Stimulated activated naive CD8-positive, alpha-beta T cell treated with anti-CD3 and anti-CD28 coated beads, Interleukin-15, amount 100 ng/mL, for 72 hours (primary cell): ENCODE data around the gene SLC26A3.

Source experiments
- ATAC-seq: fragments of 150-1000 bp; cut with Tn5 transposase; 2 replicates; pipeline ENCODE4 v1.10.0; 2021; ENCODE audit warnings: mild to moderate bottlenecking, moderate library complexity
- DNase-seq, 2 donors: peaks; one replicate each; pipeline ENCODE4 v3.0.0; 2021 to 2022
- H3K27ac Mint-ChIP-seq, 2 donors: one replicate each; pipeline ENCODE4 v1.8.0; 2022; ENCODE audit warnings: mild to moderate bottlenecking in 2 of 2, mixed read lengths in 2 of 2, moderate library complexity in 2 of 2
- H3K27me3 Mint-ChIP-seq: one replicate; pipeline ENCODE4 v1.8.0; 2022; ENCODE audit warnings: mixed read lengths
- H3K4me1 Mint-ChIP-seq: one replicate; pipeline ENCODE4 v1.8.0; 2022; ENCODE audit warnings: mild to moderate bottlenecking, mixed read lengths
- H3K4me3 Mint-ChIP-seq, 2 donors: one replicate each; pipeline ENCODE4 v1.8.0; 2022; ENCODE audit warnings: mild to moderate bottlenecking in 2 of 2, mixed read lengths in 2 of 2, moderate library complexity in 1 of 2
- H3K9me3 Mint-ChIP-seq, 2 donors: one replicate each; pipeline ENCODE4 v1.8.0; 2022; ENCODE audit warnings: mixed read lengths in 2 of 2

SLC26A3 gene

DNA sequence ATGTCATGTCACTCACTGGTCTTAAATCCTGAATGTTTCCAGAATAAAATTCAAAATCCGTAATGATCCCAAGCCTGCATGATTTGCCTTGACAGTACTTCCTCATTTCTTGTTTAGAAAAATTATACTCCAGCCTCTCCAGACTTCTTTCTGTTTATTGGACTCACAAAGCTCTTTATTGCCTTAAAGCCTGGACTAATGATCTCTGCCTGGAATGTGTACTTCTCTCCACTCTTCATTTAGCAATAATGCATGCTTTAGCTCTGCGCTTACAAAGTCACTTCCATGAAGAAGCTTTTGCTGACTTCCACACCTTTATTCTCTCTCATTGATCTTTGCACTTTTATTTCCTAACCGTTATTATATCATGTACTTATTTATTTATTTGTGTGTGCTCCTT, 27.4 kb upstream of the SLC26A3 start:
- H3K9me3 Mint-ChIP-seq = no peaks in the 10 kb centered on the region
- ATAC-seq = no peak
- no peak for DNase-seq
- no peaks in the 10 kb centered on the region for H3K4me1 Mint-ChIP-seq
- H3K27me3 Mint-ChIP-seq = peaks cover 16% of the 10 kb centered on the region
- H3K4me3 Mint-ChIP-seq = no peak overlapping the region
- H3K27ac Mint-ChIP-seq = no peak overlapping the region

DNA sequence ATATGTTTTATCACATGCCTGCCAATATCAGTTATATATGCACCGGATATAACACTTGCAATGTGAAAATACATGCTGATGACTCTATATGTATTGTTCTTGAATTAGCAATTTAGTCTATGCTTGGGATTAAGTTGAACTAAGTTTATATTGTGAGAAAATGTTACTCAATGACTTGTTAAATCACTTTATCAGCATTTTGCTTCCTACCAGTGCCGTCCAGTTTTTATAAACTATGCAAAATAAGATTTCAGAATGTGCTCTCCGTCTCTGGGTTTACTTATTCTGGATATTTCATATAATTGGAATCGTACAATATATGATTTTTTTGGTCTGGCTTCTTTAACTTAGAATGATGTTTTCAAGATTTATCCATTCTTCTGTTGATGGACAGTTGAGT, 25.5 kb upstream of the SLC26A3 start:
- H3K9me3 Mint-ChIP-seq = no peaks in the 10 kb centered on the region
- DNase-seq (no peak), ATAC-seq (no peak)
- H3K4me3 Mint-ChIP-seq = no peak overlapping the region
- H3K27ac Mint-ChIP-seq = no peak overlapping the region
- no peaks in the 10 kb centered on the region for H3K4me1 Mint-ChIP-seq
- H3K27me3 Mint-ChIP-seq = peaks cover 16% of the 10 kb centered on the region

DNA sequence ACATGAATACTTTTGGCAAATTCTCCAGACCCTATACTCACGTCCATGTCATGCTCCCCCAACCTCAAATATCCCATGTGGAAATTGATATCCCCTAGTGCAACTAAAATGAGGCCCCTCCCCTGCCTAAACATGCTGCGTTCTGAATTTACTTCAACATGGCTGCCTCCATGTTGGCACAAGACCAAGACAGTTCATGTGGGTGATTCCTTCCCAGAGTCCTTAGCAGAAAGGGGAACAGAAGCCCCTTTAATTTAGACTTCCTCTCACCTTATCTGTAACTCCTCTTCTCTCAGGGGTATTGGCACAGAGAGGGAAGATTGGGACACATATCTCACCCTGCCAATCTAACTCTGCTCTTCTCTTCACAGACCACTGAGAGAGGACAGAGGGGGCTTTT, 24.5 kb upstream of the SLC26A3 start:
- Mint-ChIP-seq H3K27me3 (peaks cover 16% of the 10 kb centered on the region), H3K9me3 (no peaks in the 10 kb centered on the region), H3K4me3 (no peak overlapping the region), H3K27ac (no peak overlapping the region), H3K4me1 (no peaks in the 10 kb centered on the region)
- ATAC-seq (no peak), DNase-seq (no peak)

DNA sequence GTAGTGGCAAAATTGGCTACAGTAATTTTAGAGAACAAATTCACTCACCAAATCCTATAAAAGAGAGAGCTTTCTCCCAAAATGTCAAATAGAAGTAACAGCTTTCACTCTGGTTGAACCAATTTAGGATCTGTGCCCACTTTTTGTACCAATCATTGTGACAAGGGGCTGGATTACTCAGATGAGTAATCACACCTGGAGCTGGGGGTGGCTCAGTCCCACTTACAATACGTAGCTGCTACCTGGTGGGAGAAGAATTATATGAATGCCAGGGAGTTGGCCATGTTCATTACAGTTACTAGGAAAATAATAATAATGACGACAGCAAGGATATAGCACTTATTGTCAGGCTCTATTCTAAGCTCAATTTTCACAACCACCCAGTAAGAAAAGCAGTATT, 23.4 kb upstream of the SLC26A3 start:
- Mint-ChIP-seq H3K4me1 (no peaks in the 10 kb centered on the region), H3K9me3 (no peaks in the 10 kb centered on the region), H3K27ac (no peak overlapping the region), H3K4me3 (no peak overlapping the region), H3K27me3 (peaks cover 13% of the 10 kb centered on the region)
- no peak for ATAC-seq
- DNase-seq = no peak

DNA sequence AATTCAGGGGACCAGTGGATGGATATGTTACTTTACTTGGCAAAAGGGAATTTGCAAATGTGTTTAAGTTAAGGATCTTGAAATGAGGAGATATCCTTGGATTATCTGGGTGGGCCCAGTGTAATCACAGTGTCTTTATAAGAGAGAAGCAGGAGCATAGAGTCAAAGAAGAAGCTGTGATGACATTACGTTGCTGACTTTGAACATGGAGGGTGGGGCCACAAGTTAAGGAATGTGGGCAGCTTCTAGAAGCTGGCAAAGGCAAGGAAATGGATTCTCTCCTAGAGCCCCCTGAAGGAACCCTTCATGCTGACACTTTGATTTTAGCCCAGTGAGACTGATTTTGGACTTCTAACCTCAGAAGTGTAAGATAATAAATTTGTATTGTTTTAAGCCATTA, 21.8 kb upstream of the SLC26A3 start:
- ATAC-seq = no peak
- Mint-ChIP-seq H3K9me3 (no peaks in the 10 kb centered on the region), H3K4me3 (no peak overlapping the region), H3K27ac (no peak overlapping the region), H3K27me3 (no peaks in the 10 kb centered on the region), H3K4me1 (no peaks in the 10 kb centered on the region)
- DNase-seq = no peak

DNA sequence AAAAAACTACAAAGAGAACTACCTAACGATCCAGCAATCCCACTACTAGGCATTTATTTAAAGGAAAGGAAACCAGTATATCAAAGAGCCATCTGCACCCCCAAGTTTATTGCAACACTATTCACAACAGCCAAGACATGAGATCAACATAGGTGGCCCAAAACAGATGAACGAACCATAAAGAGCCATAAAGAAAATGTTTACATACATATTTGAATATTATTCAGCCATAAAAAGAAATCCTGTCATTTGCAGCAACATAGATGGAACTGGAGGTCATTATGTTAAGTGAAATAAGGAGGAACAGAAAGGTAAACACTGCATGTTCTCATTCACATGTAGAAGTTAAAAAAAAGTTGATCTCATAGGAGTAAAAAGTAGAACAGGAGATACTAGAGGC, 15.6 kb upstream of the SLC26A3 start:
- H3K27me3 Mint-ChIP-seq = no peaks in the 10 kb centered on the region
- DNase-seq = no peak
- H3K27ac Mint-ChIP-seq = no peak overlapping the region
- no peak overlapping the region for H3K4me3 Mint-ChIP-seq
- no peaks in the 10 kb centered on the region for H3K9me3 Mint-ChIP-seq
- no peak for ATAC-seq
- H3K4me1 Mint-ChIP-seq = peaks cover 27% of the 10 kb centered on the region

DNA sequence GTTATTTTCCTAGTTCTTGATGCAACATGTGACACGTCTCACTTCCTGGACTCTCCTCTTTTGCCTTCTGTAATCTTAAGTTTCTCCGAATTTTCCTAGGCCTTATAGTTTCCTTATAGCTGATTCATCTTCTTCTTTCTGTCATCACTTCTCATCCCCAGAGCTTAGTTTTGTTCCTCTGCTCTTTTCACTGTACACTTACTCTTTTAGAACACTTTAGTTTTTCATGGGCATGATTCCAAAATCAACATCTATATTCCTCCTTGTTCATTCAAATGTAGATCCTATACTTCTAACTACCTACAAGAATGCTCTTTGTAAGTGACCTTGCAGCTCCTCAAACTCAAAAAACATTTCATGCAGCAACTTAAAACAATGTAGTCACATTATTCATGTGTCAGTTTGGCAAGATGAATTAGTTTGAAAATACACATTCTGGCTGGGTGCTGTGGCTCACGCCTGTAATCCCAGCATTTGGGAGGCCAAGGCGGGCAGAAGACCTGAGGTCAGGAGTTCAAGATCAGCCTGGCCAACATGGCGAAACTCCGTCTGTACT, 13.1 kb upstream of the SLC26A3 start:
- H3K27me3 Mint-ChIP-seq = no peaks in the 10 kb centered on the region
- H3K9me3 Mint-ChIP-seq = no peaks in the 10 kb centered on the region
- H3K27ac Mint-ChIP-seq = peak overlapping the region; percentile 8 to 93
- ATAC-seq (no peak), DNase-seq (no peak)
- peak overlapping the region; percentile 1 to 60 for H3K4me3 Mint-ChIP-seq
- peaks cover 32% of the 10 kb centered on the region for H3K4me1 Mint-ChIP-seq

DNA sequence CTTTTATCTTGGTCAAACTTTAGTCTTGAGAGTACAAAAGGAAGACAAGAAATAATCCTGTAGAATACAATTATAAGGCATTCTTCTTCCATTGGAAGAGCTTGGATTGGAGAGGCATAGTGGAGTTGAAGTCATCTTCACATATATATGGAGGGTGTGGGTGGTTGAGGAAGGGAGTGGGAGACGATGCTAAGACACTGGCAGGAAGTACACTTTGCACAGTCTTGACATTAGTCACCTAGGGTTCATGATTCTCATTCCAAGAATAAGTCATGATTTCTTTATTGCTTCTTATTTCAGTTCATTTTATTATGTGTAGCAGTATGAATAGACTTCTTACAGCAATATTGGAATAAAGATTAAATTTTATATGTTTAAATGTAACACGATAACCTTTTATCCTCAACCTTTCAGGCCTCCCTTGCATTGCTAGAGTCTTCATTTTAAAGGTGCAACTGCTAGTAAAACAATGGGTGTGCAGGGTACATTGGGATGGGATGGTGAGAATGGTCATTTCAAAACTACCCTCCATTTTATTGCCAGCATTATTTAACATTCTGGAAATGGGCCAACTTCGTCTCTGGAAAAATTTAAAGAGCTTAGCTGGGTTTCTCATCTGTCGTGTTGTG, 12.3 kb upstream of the SLC26A3 start:
- Mint-ChIP-seq H3K27me3 (no peaks in the 10 kb centered on the region), H3K9me3 (no peaks in the 10 kb centered on the region), H3K4me3 (peak overlapping the region; percentile 14 to 35), H3K4me1 (peaks cover 32% of the 10 kb centered on the region), H3K27ac (peak overlapping the region; percentile 5 to 95)
- DNase-seq (peak in 1 of 2 donors; percentile 40), ATAC-seq (peak; percentile 96)

DNA sequence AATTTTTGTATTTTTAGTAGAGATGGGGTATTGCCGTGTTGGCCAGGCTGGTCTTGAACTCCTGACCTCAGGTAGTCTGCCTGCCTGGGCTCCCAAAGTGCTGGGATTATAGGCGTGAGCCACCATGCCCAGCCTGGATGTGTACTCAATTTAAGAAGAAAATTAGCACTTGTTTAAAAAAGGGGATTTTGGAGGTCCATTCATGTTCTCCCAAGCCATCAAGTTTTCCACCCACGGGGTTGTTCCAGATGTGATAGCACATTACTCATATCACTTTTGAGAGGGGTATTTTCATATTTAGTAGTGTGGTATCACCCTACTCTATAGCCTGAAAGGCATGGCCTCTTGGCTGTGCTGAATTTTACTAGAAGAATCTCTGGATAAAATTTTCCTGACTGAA, 10.5 kb upstream of the SLC26A3 start:
- no peaks in the 10 kb centered on the region for H3K27me3 Mint-ChIP-seq
- H3K4me3 Mint-ChIP-seq = peak overlapping the region; percentile 34 to 55
- ATAC-seq (peak; percentile 86), DNase-seq (peak; percentile 10 to 59)
- H3K9me3 Mint-ChIP-seq = no peaks in the 10 kb centered on the region
- H3K27ac Mint-ChIP-seq = peak overlapping the region in 1 of 2 donors; percentile 79
- H3K4me1 Mint-ChIP-seq = peaks cover 32% of the 10 kb centered on the region

DNA sequence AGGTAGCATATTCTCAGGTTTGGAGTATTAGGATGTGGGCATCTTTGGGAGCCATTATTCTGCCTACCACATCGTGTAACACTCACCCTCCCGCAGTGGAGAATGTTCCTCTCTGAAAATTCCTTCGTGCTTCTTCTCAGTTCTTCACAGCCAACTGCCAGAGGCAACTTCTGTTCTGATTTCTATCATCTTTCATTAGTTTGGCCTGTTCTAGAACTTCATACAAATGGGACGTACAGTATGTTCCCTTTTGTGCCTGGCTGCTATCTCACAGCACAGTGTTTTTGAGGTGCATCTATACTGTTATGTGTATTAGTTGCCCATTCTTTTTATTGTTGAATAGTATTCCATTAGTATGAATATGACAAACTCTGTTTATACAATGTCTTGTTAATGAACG, 8.9 kb upstream of the SLC26A3 start:
- H3K27ac Mint-ChIP-seq = no peak overlapping the region
- no peak overlapping the region for H3K4me3 Mint-ChIP-seq
- H3K9me3 Mint-ChIP-seq = no peaks in the 10 kb centered on the region
- H3K4me1 Mint-ChIP-seq = peaks cover 32% of the 10 kb centered on the region
- ATAC-seq (no peak), DNase-seq (no peak)
- H3K27me3 Mint-ChIP-seq = no peaks in the 10 kb centered on the region

DNA sequence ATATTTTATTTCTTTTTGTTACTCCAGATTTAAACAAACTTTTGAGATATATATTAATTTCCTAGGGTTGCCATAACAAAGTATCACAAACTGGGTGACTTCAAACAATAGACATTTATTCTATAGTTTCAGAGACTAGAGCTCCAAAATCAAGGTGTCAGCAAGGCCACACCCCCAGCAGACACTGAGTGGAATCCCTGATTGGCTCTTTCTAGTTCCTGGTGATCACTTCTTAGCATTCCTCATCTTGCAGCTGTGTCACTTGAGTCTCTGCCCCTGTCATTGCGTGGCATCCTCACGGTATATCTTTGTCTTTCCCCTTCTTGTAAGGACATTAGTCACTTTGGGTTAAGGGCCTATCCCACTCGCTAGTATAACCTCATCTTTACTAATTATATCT, 7.6 kb upstream of the SLC26A3 start:
- DNase-seq (no peak), ATAC-seq (no peak)
- no peaks in the 10 kb centered on the region for H3K27me3 Mint-ChIP-seq
- peaks cover 24% of the 10 kb centered on the region for H3K4me1 Mint-ChIP-seq
- H3K4me3 Mint-ChIP-seq = no peak overlapping the region
- H3K27ac Mint-ChIP-seq = no peak overlapping the region
- H3K9me3 Mint-ChIP-seq = no peaks in the 10 kb centered on the region

DNA sequence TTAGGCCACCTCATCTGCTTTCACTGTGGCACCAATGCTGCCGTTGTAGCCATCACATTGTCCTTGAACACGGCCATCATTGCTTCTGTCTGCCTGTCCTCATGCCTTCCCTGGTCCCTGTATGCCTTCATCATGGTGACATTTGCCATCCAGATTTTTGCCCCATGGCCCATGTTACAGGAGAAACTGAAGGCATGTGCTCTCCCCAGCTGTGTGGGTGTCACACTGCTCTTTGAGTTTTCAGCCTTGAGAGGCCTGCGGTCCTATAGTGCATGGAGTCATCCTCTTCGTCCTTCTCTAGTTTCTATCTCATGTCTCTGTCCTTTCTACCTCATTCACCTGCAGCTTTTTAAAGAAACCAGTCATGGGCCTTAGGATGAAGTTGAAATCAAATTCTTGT, 6.2 kb upstream of the SLC26A3 start:
- Mint-ChIP-seq H3K4me1 (peaks cover 11% of the 10 kb centered on the region), H3K9me3 (no peaks in the 10 kb centered on the region), H3K4me3 (no peak overlapping the region), H3K27ac (peak overlapping the region in 1 of 2 donors; percentile 28), H3K27me3 (peaks cover 6% of the 10 kb centered on the region)
- DNase-seq (no peak), ATAC-seq (no peak)

DNA sequence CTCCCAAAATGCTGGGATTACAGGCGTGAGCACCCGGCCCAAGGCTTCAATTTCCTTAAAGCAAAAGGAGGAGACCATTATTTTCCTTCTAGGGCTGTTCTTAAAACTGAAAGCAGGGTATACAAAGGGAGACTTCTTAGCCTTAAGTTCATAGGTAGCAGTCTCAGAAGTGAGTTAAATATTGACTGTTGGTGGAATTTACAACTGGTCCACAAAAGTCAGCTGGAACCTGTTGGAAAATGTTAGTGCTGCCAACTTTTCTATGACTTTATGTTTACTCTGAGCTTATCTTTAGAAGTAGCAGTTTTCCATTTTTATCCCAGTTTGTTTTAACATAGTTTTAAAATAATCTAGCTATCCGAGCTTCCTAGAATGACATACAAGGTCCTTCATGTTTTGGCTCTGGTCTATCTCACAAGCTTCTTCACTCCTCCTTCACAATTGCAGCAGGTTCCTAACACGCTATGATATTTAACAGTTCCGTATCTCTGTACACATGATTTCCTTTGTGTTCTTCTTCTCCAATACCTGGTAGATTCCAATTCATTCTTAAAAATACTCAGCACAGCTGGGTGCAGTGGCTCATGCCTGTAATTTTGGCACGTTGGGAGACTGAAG, 3.3 kb downstream of the SLC26A3 start:
- H3K4me3 Mint-ChIP-seq = no peak overlapping the region
- no peak for ATAC-seq
- no peak for DNase-seq
- peaks cover 30% of the 10 kb centered on the region for H3K27me3 Mint-ChIP-seq
- H3K4me1 Mint-ChIP-seq = no peaks in the 10 kb centered on the region
- H3K9me3 Mint-ChIP-seq = no peaks in the 10 kb centered on the region
- no peak overlapping the region for H3K27ac Mint-ChIP-seq

DNA sequence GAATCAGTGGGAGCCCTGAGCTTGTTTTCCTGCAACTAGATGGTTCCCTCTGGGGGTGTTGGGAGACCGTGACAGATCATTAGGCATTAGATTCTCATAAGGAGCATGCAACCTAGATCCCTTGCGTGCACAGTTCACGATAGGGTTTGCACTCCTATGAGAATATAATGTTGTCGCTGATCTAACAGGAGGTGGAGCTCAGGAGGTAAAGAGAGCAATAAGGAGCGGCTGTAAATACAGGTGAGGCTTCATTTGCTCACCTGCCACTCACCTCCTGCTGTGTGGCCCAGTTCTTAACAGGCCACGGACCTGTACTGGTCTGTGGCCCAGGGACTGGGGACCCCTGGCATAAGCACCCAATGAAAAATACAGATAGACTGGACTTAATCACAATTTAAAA, 10.7 kb downstream of the SLC26A3 start:
- Mint-ChIP-seq H3K27me3 (peaks cover 8% of the 10 kb centered on the region), H3K27ac (no peak overlapping the region), H3K9me3 (no peaks in the 10 kb centered on the region), H3K4me1 (no peaks in the 10 kb centered on the region), H3K4me3 (no peak overlapping the region)
- DNase-seq = no peak
- no peak for ATAC-seq

DNA sequence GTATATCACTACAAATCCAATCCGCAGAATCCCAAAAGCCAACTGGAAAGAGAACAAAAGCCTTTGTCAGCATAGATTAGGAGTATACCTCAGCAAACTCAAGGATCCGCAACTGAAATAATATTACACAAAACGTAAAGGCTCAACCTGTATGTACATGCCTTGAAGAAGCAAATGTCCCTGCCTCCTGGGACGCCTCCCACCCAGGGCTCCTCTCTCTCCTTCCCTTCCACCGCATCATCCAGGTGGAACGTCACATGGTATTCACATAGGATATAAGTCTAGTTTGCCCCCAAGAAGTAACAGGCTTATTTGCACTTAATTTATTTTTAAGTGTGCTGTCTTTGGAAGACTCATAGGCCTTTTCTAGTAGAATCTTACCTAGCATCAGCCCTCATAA, 13.4 kb downstream of the SLC26A3 start:
- peaks cover 23% of the 10 kb centered on the region for H3K4me1 Mint-ChIP-seq
- no peak overlapping the region for H3K27ac Mint-ChIP-seq
- peaks cover 19% of the 10 kb centered on the region for H3K27me3 Mint-ChIP-seq
- H3K9me3 Mint-ChIP-seq = no peaks in the 10 kb centered on the region
- H3K4me3 Mint-ChIP-seq = no peak overlapping the region
- ATAC-seq = no peak
- no peak for DNase-seq

DNA sequence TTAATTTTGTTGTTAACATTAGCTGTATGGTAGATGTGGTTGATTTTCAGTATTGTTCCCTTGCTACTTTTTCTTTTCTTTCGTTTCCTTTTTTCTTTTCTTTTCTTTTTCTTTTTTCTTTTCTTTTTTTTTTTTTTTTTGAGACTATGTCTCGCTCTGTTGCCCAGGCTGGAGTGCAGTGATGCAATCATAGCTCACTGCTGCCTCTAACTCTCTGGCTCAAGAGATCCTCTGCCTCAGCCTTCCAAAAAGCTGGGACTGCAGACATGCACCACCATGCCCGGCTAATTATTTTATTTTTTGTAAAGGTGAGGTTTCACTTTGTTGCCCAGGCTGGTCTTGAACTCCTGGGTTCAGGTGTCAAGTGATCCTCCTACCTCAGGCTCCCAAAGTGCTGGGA, 14.4 kb downstream of the SLC26A3 start:
- H3K27ac Mint-ChIP-seq = no peak overlapping the region
- H3K4me1 Mint-ChIP-seq = peaks cover 25% of the 10 kb centered on the region
- no peaks in the 10 kb centered on the region for H3K9me3 Mint-ChIP-seq
- no peak overlapping the region for H3K4me3 Mint-ChIP-seq
- no peak for ATAC-seq
- peaks cover 19% of the 10 kb centered on the region for H3K27me3 Mint-ChIP-seq
- DNase-seq = no peak

DNA sequence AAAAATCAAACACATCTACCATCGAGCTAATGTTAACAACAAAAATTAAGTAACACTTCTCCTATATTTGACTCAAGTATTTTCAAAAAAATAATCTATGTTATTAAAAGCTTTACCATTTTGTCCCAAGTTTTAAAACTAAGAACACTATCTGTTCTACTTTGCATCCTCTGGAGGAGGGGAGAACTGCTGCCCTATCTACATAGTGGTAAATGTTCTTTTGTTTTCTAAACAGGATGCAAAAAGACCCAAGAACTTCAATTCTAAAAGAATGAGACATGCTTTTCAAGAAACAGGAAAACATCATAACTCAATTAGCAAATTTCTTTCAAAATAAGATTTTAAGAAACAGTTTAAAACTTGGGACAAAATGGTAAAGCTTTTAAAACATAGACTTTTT, 14.8 kb downstream of the SLC26A3 start:
- H3K9me3 Mint-ChIP-seq = no peaks in the 10 kb centered on the region
- peaks cover 19% of the 10 kb centered on the region for H3K27me3 Mint-ChIP-seq
- H3K4me3 Mint-ChIP-seq = no peak overlapping the region
- ATAC-seq (no peak), DNase-seq (no peak)
- peaks cover 25% of the 10 kb centered on the region for H3K4me1 Mint-ChIP-seq
- no peak overlapping the region for H3K27ac Mint-ChIP-seq
